NCI-H2227 treated with DMSO at 0.1 percent for 48 hours (cell line): ENCODE results near the gene PRSS56.

Experiments
- DNase-seq: peaks from one replicate; lab custom pipeline; 2025; lab: John Stamatoyannopoulos, UW

PRSS56 gene

DNA sequence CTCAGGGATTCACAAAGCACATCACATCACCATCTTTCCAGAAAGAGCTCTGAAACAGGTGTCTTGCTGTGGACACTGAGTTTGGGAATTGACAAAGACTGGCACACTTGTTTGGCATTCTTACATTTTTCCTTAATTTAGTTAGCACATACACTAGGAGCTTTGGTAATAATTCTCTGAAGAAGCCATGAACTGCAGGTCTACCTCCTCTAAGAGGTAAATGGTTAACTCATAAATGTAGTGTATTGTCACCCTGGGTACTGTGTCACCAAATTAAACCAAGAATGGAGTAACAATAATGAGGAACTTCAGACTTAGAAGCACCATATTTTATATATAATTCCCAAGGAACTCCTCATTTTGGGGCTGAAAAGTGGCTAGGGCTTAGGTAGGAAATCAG is 52.9 kb downstream of the PRSS56 start:
- DNase-seq = no peak

DNA sequence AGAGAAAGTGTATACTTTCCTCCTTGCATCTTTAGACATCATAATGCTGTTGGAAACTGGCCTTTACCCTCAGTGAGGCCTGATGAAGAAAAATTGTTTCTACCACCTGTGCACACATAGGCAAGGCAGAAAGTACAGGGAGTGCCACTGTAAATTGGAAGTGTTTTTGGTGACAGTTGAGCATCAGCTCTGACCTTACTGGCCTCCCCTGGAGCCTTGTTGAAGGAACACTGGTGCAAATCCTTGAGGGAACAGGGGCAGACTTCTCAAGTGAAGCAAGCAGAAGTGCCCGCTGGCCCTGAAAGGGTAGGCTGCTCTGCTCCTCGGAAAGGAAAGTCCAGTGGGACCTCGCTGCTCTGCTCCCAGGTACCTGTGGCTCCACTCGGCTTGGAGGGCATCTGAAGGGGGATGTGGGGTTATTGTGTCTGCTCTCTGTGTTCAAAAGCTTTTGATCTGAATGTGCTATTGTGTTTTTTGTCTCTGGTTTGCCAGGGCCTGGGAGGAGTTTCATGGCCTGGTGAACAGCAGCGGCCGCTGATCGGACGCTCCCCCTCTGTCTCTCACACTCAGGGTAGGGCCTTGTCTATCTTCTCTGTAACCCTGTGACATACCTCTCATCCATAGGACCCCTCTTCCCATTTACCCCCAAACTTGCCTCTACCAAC is 53.7 kb downstream of the PRSS56 start:
- DNase-seq = no peak

DNA sequence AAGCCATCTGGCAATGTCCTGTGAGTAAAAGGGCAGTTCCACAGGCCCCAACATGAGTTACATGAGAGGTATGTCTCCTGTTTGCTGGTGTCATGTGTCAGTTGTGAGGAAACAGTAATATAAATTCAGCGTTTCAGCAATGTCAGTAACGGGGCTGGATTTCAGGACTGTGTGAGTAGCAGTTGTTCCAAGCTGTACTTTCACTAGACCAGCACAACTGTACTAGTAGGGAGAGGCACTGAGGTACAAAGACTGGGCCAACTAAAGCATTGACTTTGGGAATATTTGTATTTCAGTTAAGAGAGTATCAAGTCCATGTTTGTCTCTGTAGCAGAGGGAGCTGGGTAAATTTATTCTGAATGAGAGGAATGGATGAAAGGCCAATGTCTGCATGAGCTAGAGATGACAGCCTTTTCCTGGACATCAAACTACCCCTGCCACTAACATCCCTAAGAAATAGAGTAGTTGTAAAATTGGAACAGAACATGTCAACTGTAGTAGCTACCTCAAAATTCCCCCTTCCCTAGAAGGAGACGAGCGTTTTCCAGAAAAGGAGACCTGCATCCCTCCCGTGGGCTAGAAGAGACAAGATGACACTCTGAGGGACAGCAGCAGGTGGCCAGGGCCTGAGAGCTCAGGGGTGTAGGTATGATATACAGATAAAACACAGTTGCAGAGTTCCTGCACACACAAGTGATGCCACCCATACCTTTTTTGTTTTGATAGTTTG is 54.7 kb downstream of the PRSS56 start:
- DNase-seq = no peak
